ENCODE data around the gene CCR9. TPM values are rescaled to one million over a fixed set of nuclear protein-coding genes. Genes with fewer than 3 reads are reported as not detected.

Gene CCR9
- total RNA-seq, 1 donor from 2014 or later = not detected

DNA sequence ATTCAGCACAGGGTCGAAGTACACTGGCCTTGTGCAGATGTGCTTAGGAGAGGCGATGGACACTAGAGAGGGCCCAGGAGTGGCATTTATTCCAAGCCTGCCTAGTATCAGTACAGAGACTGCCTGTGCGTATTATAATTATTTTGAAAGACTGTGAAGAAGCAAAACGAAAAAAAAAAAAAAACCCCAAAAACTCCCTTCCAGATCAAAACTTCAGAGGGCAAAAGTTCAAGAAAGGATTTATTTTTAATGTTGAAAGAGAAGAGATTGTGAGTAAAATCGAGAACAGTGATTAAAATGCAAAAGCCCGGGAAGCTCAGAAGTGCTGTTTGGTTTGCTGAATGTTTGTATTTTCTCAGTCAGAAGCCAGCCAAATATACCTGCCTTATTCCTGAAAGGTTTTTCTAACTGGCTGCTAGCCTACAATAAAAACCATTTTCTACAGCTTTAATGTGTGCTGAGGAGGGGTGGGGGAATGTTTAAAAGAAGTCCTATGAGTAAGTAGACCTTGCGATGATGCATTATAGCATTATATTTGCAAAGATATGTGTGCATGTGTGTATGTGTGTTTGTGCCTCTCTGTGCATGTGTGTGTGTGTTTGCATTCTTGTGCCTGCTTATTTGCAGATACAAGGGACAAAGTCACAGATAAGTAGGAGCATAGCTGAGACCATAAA is 25.2 kb upstream of the CCR9 start:
- peaks cover 23% of the 10 kb centered on the region for H3K9me3 Mint-ChIP-seq
- intact Hi-C loops (cut with micrococcal nuclease) = loop anchor here (1.0 to 5.0 kb wide), 10 partner anchors 20 to 509 kb away; partner anchors contain the start of genes CCR5 and SACM1L
- peaks cover 2% of the 10 kb centered on the region for H3K36me3 Mint-ChIP-seq (ENCODE audit: low read depth)
- no peak for DNase-seq (ENCODE audit: low spot score)
- peaks cover 28% of the 10 kb centered on the region for H3K27me3 Mint-ChIP-seq (ENCODE audit: insufficient read depth)
- H3K27ac Mint-ChIP-seq = peak overlapping the region; percentile 14
- H3K4me1 Mint-ChIP-seq (ENCODE audit: low read depth) = peaks cover 48% of the 10 kb centered on the region
- peak overlapping the region; percentile 6 for H3K4me3 Mint-ChIP-seq

DNA sequence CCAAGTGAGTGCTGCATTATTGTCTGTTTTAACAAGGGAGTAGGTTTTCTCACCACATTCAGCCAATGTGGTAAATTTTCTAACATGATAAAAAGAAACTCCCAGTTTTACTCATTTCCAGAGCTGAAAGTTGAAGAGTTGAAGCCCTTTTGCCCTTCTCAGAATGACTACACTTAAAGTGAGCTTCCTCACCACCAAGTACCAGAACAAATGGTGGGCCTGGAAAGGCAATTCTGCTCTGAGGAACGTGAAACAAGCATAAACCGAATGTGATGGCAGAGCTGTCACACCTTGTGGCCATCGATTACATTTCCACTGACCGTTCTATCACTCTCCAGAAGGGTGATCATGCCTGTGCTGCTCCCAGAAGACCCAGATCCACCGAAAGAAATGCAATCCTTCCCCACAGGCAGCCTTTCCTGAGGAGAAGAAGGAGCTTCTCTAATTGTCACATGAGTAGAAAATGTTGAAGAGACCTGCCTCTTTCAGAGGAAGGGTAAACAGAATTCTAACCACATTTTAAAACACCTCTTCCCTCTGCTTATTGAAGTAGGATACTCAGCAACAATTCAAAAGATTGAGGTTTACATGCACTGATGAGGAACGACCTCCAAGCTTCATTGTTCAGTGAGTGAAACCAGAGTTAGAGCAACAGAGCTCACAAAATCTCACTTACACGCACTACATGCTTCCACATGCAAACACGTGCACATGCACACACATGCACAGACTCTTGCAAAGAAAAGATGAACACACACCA is 21.4 kb upstream of the CCR9 start:
- Mint-ChIP-seq H3K27me3 (ENCODE audit: insufficient read depth) (peaks cover 31% of the 10 kb centered on the region), H3K9me3 (peaks cover 13% of the 10 kb centered on the region), H3K4me3 (peak overlapping the region; percentile 55), H3K27ac (peak overlapping the region; percentile 42), H3K36me3 (ENCODE audit: low read depth) (no peaks in the 10 kb centered on the region), H3K4me1 (ENCODE audit: low read depth) (peaks cover 53% of the 10 kb centered on the region)
- peak; percentile 41 for DNase-seq (ENCODE audit: low spot score)
- intact Hi-C loops (cut with micrococcal nuclease) = loop anchor here (1.0 to 5.0 kb wide), 6 partner anchors 23 to 252 kb away; partner anchors contain the start of gene LZTFL1

DNA sequence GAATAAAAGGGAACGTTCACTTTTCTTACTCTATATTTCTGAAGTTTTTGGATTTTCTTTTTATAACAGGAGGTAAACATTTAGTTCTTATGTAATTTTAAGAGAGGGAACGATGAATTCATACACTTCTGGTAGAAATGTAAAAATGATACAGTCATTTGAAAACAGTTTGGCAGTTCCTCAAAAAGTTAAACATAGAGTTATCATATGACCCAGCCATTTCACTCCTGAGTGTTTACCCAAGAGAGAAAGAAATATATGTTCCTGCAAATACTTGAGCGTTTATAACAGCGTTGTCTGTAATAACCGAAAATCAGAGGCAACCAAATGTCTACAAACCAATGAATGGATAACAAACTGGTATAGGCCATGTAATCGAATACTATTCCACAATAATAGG is 20.8 kb upstream of the CCR9 start:
- Mint-ChIP-seq H3K4me3 (no peak overlapping the region), H3K36me3 (ENCODE audit: low read depth) (no peaks in the 10 kb centered on the region), H3K9me3 (peaks cover 13% of the 10 kb centered on the region), H3K27ac (no peak overlapping the region), H3K27me3 (ENCODE audit: insufficient read depth) (peaks cover 33% of the 10 kb centered on the region), H3K4me1 (ENCODE audit: low read depth) (peaks cover 53% of the 10 kb centered on the region)
- DNase-seq (ENCODE audit: low spot score) = no peak
- intact Hi-C loops (cut with micrococcal nuclease) = loop anchor here (2.0 kb wide), 1 partner anchor 253 kb away; no protein-coding TSS in a partner anchor

DNA sequence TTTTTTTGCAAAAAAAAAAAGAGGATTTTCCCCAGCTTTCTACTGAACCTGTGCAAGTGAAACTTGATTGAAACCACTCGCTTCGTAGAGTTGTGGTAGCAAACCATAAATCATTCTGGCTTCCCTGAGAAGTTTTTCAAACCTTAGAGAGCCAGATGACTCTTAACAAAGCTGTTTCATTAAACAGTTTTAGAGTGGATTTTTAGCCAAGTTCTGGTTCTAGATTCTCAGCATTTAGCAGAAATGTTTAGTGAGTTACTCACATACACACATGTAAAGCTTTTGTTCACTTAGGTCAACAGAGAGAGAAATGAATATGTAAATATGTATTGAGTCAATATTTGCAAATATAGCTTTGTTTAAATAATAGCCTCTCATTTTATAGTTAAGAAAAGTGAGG is 18.1 kb upstream of the CCR9 start:
- intact Hi-C loops (cut with micrococcal nuclease) = no loop called here
- Mint-ChIP-seq H3K4me1 (ENCODE audit: low read depth) (peaks cover 32% of the 10 kb centered on the region), H3K27me3 (ENCODE audit: insufficient read depth) (peaks cover 33% of the 10 kb centered on the region)

DNA sequence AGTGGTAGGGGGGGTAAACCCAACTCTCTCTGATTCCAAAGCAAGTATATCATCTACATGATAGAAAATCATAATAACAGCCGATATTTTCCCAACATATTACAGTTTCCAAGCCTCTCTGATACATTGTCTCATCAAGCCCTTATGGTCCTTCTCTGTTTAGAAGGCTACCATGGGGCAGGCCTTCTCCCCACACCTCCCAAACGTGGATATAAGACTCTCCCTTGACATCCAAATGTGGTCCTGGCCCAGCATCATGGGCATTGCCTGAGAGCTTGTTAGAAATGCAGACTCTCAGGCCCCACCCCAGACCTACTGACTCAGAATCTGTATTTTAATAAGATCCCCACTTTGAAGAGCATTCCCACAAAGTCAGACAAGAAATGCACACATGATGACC is 17.7 kb upstream of the CCR9 start:
- no peaks in the 10 kb centered on the region for H3K36me3 Mint-ChIP-seq (ENCODE audit: low read depth)
- no peak overlapping the region for H3K4me3 Mint-ChIP-seq
- peaks cover 32% of the 10 kb centered on the region for H3K4me1 Mint-ChIP-seq (ENCODE audit: low read depth)
- peaks cover 4% of the 10 kb centered on the region for H3K9me3 Mint-ChIP-seq
- no peak for DNase-seq (ENCODE audit: low spot score)
- no peak overlapping the region for H3K27ac Mint-ChIP-seq
- intact Hi-C loops (cut with micrococcal nuclease) = no loop called here
- H3K27me3 Mint-ChIP-seq (ENCODE audit: insufficient read depth) = peaks cover 36% of the 10 kb centered on the region

More for the DNA sequence above, 18.1 kb upstream of the CCR9 start:
- H3K27ac Mint-ChIP-seq = no peak overlapping the region
- peaks cover 6% of the 10 kb centered on the region for H3K9me3 Mint-ChIP-seq
- DNase-seq (ENCODE audit: low spot score) = no peak
- H3K4me3 Mint-ChIP-seq = no peak overlapping the region
- no peaks in the 10 kb centered on the region for H3K36me3 Mint-ChIP-seq (ENCODE audit: low read depth)

DNA sequence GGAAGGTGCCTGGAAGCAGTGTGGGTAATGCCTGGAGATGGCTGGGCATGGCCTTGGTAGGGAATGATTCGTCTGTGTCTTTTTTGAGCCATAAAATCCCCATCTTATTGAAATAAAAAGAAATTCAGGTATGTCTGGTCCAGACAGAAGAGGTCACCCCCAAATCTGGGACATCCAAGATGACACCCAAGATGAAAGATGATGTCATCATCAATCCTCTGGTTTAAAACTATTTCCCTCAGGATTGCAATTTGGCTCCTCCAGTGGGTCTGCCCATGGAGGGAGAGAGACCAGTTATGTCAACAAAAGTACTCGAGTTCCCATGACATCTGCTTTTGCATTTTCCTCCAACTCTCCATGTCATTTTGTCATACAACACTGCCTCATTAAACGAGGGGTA is 16.7 kb upstream of the CCR9 start:
- Mint-ChIP-seq H3K27ac (no peak overlapping the region), H3K27me3 (ENCODE audit: insufficient read depth) (peaks cover 40% of the 10 kb centered on the region), H3K9me3 (peaks cover 6% of the 10 kb centered on the region), H3K4me1 (ENCODE audit: low read depth) (peaks cover 31% of the 10 kb centered on the region), H3K36me3 (ENCODE audit: low read depth) (no peaks in the 10 kb centered on the region), H3K4me3 (no peak overlapping the region)
- DNase-seq (ENCODE audit: low spot score) = no peak
- intact Hi-C loops (cut with micrococcal nuclease) = loop anchor here (1.0 kb wide), 1 partner anchor 12 kb away; no protein-coding TSS in a partner anchor

DNA sequence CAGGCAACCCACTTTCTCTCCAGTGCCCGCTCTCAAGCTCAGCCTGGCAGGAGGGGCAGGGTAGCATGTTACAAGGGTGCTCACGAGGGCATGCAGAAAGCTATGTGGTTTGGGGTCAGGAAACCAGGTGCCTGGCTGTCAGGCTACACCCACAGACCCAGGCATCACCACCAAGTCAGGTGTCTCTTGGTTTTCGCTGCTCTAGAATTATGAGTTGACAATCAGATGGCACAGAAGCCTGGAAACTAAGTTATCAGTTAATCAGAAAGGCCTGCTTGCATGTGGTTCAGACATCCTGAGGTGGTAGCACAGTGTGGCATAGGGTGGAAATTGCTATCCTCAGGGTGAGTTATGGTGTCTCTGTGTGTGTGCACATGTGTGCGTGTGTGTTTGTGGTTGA is 16.2 kb upstream of the CCR9 start:
- peaks cover 28% of the 10 kb centered on the region for H3K4me1 Mint-ChIP-seq (ENCODE audit: low read depth)
- peaks cover 1% of the 10 kb centered on the region for H3K36me3 Mint-ChIP-seq (ENCODE audit: low read depth)
- H3K27me3 Mint-ChIP-seq (ENCODE audit: insufficient read depth) = peaks cover 41% of the 10 kb centered on the region
- intact Hi-C loops (cut with micrococcal nuclease) = loop anchor here (1.0 kb wide), 1 partner anchor 11 kb away; no protein-coding TSS in a partner anchor
- peak; percentile 27 for DNase-seq (ENCODE audit: low spot score)
- no peak overlapping the region for H3K27ac Mint-ChIP-seq
- peaks cover 6% of the 10 kb centered on the region for H3K9me3 Mint-ChIP-seq
- no peak overlapping the region for H3K4me3 Mint-ChIP-seq

DNA sequence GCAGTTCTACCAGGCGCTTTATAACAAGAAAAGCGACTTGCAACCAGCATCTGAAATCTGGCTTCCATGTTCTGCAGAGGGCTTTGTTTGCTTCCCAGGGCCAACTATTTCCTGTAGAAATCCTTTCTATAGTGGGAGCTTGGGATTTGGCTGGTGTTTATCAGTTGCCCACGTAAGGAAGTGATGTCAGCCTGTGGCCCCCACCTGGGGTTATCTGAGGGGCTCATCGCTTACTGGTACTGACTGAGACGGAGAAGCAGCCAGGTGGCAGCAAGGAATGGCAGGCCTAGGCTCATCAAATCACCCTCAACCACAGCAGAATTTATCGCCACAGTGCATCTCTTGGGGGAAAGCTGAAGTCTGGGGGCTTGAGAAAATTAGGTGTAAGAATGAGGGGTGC is 14.6 kb upstream of the CCR9 start:
- H3K36me3 Mint-ChIP-seq (ENCODE audit: low read depth) = peaks cover 2% of the 10 kb centered on the region
- no peak for DNase-seq (ENCODE audit: low spot score)
- no peak overlapping the region for H3K27ac Mint-ChIP-seq
- intact Hi-C loops (cut with micrococcal nuclease) = no loop called here
- peaks cover 6% of the 10 kb centered on the region for H3K9me3 Mint-ChIP-seq
- peaks cover 47% of the 10 kb centered on the region for H3K27me3 Mint-ChIP-seq (ENCODE audit: insufficient read depth)
- peaks cover 21% of the 10 kb centered on the region for H3K4me1 Mint-ChIP-seq (ENCODE audit: low read depth)
- no peak overlapping the region for H3K4me3 Mint-ChIP-seq

DNA sequence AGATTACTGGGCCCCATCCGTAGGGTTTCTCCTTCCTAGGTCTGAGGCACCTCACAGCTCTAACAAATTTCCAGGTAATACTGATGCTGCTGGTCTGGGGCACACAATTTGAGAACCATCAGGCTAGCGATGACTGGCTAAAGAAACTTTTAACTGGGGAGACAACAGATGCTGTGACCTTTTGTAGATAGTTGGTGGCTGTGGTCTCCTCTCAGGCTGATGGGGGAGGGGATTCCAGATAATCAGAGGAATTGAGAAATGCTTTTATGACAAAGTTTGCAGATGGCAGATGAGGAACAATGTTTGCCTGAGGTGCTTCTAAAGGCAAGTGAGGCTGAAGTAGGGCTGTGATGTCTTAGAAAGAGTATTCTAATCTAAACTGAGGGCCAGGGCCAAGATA is 13.8 kb upstream of the CCR9 start:
- no peak overlapping the region for H3K4me3 Mint-ChIP-seq

DNA sequence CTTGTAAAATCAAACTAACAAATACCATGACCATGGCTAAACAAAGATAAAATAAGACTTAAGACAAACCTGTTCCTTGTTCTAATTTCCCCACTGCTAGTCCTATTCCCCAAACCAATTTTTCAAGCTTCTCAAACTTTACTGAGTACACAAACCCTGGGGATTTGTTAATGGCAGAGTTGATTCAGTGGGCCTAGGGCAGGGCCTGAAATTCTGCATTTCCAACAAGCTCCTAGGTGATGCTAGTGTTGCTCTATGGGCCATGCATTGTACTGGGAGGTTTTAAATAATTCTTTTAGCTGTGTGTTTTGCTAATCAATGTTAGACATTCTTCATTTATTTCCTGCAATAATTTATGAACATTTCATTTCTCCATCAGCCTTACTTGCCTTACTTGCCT is 13.3 kb upstream of the CCR9 start:
- Mint-ChIP-seq H3K9me3 (peaks cover 6% of the 10 kb centered on the region), H3K4me1 (ENCODE audit: low read depth) (peaks cover 21% of the 10 kb centered on the region), H3K4me3 (no peak overlapping the region), H3K27me3 (ENCODE audit: insufficient read depth) (peaks cover 44% of the 10 kb centered on the region), H3K27ac (no peak overlapping the region), H3K36me3 (ENCODE audit: low read depth) (peaks cover 2% of the 10 kb centered on the region)
- no peak for DNase-seq (ENCODE audit: low spot score)
- intact Hi-C loops (cut with micrococcal nuclease) = no loop called here

More for the DNA sequence above, 13.8 kb upstream of the CCR9 start:
- DNase-seq (ENCODE audit: low spot score) = no peak
- peaks cover 21% of the 10 kb centered on the region for H3K4me1 Mint-ChIP-seq (ENCODE audit: low read depth)
- intact Hi-C loops (cut with micrococcal nuclease) = no loop called here
- peaks cover 44% of the 10 kb centered on the region for H3K27me3 Mint-ChIP-seq (ENCODE audit: insufficient read depth)
- peaks cover 6% of the 10 kb centered on the region for H3K9me3 Mint-ChIP-seq
- no peak overlapping the region for H3K27ac Mint-ChIP-seq
- peaks cover 2% of the 10 kb centered on the region for H3K36me3 Mint-ChIP-seq (ENCODE audit: low read depth)

DNA sequence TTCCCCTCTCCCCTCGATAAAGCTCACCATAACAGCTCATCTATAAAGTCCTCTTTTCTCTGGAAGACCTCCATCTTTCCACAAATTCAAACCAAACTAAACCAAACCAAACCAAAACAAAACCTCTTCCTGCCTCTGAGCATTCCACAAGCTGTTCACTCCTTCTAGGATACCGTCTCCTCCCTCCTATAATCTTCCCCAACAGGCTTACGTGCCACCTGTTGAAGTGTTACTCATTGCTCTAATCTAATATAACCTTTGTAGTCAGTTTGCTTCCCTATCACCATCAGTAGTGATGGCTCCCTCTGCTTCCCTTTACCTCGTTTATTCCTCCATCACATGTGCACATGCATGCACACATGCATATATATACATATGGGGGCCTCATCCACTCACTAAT is 12.7 kb upstream of the CCR9 start:
- peaks cover 2% of the 10 kb centered on the region for H3K36me3 Mint-ChIP-seq (ENCODE audit: low read depth)
- intact Hi-C loops (cut with micrococcal nuclease) = no loop called here
- H3K27ac Mint-ChIP-seq = no peak overlapping the region
- no peak overlapping the region for H3K4me3 Mint-ChIP-seq
- DNase-seq (ENCODE audit: low spot score) = no peak
- H3K27me3 Mint-ChIP-seq (ENCODE audit: insufficient read depth) = peaks cover 43% of the 10 kb centered on the region
- H3K4me1 Mint-ChIP-seq (ENCODE audit: low read depth) = peaks cover 21% of the 10 kb centered on the region
- peaks cover 6% of the 10 kb centered on the region for H3K9me3 Mint-ChIP-seq

DNA sequence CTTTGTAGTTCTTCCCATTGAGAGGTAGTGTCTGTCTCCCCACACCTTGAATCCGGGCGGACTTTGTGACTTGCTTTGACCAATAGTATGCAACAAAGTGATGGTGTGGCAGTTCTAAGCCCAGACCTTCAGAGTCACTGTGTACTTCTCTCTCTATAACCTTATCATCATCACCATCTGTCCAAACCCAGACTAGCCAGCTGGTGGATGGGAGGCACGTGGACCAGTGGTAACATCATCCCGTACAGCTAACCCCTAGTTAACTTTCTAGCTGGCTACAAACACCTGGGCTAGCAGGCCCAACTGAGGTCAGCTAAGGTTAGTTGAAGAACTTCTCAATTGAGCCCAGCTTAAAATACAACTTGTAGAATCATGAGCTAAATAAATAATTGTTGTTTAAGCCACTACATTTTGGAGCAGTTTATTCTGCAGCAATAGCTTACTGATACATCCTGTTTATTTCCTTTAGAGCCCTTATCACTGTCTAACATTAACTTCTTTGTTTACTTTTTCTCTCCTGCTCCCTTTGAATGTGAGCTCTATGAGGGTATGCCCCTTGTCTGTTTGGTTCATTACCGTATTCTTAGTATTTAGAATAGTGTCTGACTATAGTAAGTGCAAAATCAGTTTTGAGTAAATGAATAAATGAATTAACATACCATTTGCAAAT is 11.5 kb upstream of the CCR9 start:
- Mint-ChIP-seq H3K36me3 (ENCODE audit: low read depth) (peaks cover 2% of the 10 kb centered on the region), H3K4me3 (no peak overlapping the region), H3K4me1 (ENCODE audit: low read depth) (peaks cover 17% of the 10 kb centered on the region), H3K27me3 (ENCODE audit: insufficient read depth) (peaks cover 41% of the 10 kb centered on the region), H3K27ac (no peak overlapping the region), H3K9me3 (peaks cover 6% of the 10 kb centered on the region)
- intact Hi-C loops (cut with micrococcal nuclease) = no loop called here
- DNase-seq (ENCODE audit: low spot score) = no peak

DNA sequence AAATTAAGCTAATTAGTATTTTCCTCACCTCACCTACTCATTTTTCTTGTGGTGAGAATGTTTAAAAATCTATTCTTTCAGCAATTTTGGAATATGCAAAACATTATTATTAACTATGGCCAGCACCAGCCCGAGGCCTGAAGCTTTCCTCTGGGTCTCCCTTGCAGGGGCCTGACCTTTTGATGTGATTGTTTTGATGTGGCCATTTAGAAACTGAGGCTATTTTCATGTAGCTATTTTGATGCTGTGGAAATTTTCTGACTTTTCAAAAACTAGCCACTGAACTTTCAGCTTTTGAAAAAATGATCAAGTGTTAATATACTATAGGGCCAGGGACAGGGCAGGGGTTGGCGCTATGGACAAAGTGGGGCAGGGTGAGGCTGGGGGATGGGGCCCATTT is 8.2 kb upstream of the CCR9 start:
- no peak overlapping the region for H3K27ac Mint-ChIP-seq
- H3K4me3 Mint-ChIP-seq = no peak overlapping the region
- H3K4me1 Mint-ChIP-seq (ENCODE audit: low read depth) = peaks cover 21% of the 10 kb centered on the region
- intact Hi-C loops (cut with micrococcal nuclease) = no loop called here
- H3K36me3 Mint-ChIP-seq (ENCODE audit: low read depth) = peaks cover 2% of the 10 kb centered on the region
- DNase-seq (ENCODE audit: low spot score) = no peak
- H3K27me3 Mint-ChIP-seq (ENCODE audit: insufficient read depth) = peaks cover 44% of the 10 kb centered on the region
- peaks cover 6% of the 10 kb centered on the region for H3K9me3 Mint-ChIP-seq

Data from activated T-helper 1 cell treated with anti-CD3 and anti-CD28 coated beads, Interleukin-12 subunit alpha, Interleukin-12 subunit beta, Interleukin-2, Interleukin-4 antibody, amounts not matched to agents 30 ng/mL and 10 ng/mL and 1 ng/mL, durations not matched to agents 14 hours and 24 hours and 36 hours (primary cell).